WI38 (cell line): Measurements from ENCODE around the gene DPM1.

Experiments
- H3K4me3 ChIP-seq: 2 replicates; pipeline ENCODE4 v1.5.1; 2011; ENCODE audit warnings: low read depth, mild to moderate bottlenecking, control low read depth, low read length
- CTCF ChIP-seq: IDR thresholded peaks from 2 replicates; pipeline ENCODE4 v1.5.1; 2012; ENCODE audit warnings: low read depth, mild to moderate bottlenecking, control low read depth, low read length

DPM1 gene

DNA sequence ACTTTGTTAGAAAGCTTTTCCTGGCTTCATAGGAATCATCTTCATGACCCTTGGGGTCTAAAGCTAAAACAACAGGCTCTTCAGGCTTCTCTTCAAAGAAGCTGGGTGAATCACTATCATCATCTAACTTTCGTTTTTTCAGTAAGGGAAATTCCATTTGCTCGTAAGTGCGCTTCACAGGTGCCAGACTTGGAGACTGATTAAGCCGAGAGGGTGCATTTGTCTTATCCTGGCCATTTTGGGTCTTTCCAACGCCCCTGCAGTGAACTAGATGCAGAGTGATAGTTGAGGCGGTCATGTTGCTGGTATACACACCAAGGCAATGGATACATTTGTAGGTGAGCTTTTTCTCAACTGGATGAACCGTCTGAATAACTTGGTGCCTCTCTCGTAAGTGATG, 65.9 kb downstream of the DPM1 start:
- TF ChIP-seq CTCF: no peak

GRCh38 chr20:50891138-50891537, 67.2 kb downstream of the DPM1 start:
- H3K4me3 ChIP-seq: no peak overlapping the region
- no peak for TF ChIP-seq CTCF

More for the DNA sequence above, 65.9 kb downstream of the DPM1 start:
- no peak overlapping the region for H3K4me3 ChIP-seq

DNA sequence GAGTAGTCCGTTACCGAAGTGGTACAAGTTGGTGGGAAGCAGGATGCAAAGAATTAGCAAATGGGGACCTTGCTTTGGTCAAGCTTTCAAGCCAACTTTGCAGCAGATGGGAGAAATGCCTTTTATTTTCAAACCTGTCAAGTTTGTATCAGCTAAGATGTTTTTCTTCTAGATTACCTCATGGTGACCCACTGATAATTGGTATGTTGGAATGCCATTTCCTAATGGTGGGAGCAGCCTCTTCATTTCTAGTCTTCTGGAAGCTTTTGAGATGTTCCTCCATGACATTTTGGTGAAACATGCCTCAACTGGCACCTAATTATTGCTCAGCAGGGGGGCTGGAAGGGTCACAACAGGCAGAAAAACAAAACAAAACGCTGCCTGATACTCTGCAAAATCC, 70.8 kb downstream of the DPM1 start:
- no peak for TF ChIP-seq CTCF
- no peak overlapping the region for H3K4me3 ChIP-seq

GRCh38 chr20:50886184-50886790, 72.0 kb downstream of the DPM1 start:
- no peak overlapping the region for H3K4me3 ChIP-seq
- TF ChIP-seq CTCF: no peak

GRCh38 chr20:50885781-50886180, 72.6 kb downstream of the DPM1 start:
- H3K4me3 ChIP-seq: no peak overlapping the region
- TF ChIP-seq CTCF: no peak

GRCh38 chr20:50885068-50885467, 73.3 kb downstream of the DPM1 start:
- H3K4me3 ChIP-seq: no peak overlapping the region
- no peak for TF ChIP-seq CTCF
